CD4-positive, alpha-beta T cell treated with Interleukin-6 for 4 hours (primary cell): Measurements from ENCODE around the gene KCTD17.

ENCODE experiments used
- DNase-seq: peaks from one replicate; pipeline ENCODE4 v3.0.0-alpha.2; 2020; ENCODE audit warnings: mixed read lengths

Gene KCTD17

DNA sequence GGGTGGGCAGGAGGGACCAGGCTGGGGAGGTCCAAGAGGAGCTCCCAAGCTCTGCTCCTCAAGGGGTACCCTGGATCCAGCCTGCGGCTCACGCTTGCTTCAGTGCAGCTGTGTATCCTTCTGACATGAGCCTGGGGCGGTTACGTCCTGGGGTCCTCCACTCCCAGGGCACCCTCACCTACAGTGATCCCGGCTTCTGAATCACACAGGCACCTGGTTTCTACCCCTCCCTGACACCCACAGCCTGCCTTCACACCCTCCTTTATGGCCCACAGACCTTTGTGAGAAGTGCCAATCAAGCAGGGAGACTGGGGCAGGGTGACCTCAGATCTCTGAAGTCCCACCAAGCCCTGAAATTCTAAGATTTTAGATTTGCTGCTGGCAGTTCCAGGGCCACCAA is 30.5 kb upstream of the KCTD17 start:
- DNase-seq = no peak

DNA sequence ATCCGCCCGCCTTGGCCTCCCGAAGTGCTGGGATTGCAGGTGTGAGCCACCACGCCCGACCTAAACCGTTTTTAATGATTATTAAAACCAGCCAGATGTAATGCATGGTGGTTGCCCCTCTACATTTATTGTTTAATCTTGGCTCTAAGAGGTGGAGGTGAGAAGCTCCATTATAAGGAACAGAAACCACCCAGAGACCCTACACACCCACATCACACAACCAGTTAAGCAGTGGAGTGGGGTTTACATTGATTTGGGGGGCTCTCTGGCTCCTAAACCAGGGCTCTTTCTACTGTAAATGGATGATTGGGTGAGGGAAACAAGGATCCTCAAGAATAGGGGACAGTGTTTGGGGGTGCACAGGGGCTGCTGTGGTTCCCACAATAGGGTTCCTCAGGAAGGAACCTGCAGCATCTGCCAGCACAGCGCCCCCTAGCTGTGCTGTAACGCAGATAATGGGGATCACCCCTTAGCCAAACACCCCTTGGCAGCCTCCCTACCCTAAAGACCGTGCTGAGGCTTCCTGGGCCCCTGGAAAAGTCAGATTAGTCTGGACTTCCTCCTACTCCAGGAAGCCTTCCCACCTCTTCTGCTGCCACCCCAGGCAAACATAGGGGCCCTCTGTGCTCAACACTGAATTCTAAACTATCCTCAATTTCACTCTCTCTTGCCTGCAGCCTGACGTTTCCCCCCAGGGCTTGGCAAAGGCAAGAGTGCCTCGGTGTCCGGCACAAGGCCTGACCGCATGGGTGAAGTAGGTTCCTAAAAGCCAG is 29.6 kb upstream of the KCTD17 start:
- peak; percentile 68 for DNase-seq

DNA sequence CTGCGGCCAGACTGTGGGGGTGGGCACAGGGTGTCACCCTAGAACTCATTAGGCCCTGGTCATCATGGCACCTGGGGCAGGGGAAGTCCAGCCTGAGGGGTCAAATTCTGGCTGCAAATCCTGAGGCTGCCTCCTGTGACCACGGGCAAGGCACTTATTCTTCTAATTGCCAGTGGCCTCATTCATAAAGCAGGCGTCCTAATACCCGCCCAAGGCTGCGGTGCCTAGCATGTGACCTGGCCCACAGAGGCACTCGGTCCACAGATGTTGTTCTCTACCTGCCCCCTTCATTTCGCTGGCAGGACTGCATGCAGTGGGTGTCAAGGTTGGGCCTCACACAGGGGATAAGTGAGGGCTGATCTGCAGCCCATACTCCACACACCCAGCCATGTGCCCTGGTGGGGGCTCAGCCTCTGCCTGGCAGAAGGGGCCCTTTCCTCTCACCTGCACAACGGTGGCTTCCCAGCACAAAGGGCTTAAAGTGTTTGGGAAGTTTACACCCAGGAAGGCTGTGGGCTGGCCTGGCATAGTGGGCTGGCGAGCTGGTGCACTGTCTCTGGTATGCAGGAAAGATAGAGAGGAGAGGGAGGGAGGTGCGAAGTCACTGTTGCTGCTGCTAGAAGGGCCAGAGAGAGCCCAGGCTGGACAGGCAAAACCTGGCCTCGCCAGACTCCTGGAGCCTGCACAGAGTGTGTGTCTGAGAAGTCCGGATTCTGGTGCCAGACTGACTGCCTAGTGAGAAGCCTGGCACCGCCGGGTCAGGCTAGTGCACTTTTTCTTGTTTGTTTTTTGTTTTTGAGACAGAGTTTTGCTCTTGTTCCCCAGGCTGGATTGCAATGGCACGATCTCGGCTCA is 28.8 kb upstream of the KCTD17 start:
- no peak for DNase-seq

DNA sequence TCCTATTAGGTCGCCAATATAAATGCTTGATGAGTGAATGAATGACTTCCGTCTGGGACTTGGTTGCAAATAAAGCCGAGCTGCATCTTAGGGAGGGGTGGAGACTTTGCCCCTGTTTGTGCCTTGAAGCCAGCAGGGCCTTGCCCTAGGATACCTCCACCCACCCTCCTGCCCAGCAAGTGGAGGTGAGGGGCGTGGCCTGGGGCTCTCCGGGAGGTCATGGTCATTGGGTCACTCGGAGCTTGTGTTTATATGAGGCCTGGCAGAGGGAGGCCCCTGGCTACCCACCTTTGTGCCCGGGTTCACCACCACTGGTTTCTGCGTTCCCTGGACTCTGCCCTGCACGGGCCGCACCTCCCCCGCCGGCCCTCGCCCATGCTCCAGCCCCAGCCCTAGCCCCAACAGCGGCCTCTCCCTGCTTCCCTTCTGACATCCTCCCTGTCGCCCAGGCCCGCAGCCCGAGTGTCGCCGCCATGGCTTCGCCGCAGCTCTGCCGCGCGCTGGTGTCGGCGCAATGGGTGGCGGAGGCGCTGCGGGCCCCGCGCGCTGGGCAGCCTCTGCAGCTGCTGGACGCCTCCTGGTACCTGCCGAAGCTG is 27.7 kb upstream of the KCTD17 start:
- DNase-seq = no peak

DNA sequence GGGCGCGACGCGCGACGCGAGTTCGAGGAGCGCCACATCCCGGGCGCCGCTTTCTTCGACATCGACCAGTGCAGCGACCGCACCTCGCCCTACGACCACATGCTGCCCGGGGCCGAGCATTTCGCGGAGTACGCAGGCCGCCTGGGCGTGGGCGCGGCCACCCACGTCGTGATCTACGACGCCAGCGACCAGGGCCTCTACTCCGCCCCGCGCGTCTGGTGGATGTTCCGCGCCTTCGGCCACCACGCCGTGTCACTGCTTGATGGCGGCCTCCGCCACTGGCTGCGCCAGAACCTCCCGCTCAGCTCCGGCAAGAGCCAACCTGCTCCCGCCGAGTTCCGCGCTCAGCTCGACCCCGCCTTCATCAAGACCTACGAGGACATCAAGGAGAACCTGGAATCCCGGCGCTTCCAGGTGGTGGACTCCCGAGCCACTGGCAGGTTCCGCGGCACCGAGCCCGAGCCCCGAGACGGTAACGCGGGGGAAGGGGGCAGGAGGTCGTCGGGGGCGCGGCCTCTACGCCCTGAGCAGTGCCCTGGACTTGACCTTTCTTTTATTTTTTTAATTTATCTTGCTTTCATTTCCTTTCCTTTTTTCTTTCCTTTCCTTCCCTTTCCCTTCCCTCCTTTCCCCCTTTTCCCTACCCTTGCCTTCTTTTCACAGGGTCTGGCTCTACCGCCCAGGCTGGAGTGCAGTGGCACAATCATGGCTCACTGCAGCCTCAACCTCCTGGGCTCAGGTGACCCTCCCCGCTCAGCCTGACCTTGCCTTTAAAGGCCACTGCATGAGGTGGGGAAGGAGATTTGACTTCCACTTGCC is 27.0 kb upstream of the KCTD17 start:
- DNase-seq = no peak

DNA sequence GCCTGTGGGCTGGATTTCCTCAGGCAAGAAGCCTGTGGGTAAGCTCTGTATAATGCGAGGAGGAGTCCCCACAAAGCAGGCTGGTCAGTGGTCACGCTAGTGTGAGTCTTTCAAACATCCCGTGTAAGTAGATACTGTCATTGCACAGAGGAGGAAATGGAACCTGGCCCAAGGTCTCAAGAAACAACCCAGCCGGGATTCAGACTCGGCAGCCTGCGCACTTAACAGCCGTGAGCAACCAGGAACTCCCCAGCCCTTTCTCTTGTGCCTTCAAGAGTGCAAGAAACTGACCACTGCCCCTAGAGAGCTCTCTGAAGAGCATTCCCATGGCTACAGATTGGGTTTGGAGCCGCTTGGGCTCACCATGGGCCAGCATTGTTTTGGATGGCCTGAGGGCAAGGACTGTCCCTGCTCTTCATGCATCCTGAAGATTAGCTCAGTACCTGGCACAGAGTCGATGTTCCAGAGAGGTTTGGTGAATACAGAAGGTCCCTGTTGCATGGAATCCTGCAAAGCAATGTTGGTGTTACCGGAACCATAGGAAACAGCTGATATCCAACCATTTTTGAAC is 26.0 kb upstream of the KCTD17 start:
- no peak for DNase-seq

DNA sequence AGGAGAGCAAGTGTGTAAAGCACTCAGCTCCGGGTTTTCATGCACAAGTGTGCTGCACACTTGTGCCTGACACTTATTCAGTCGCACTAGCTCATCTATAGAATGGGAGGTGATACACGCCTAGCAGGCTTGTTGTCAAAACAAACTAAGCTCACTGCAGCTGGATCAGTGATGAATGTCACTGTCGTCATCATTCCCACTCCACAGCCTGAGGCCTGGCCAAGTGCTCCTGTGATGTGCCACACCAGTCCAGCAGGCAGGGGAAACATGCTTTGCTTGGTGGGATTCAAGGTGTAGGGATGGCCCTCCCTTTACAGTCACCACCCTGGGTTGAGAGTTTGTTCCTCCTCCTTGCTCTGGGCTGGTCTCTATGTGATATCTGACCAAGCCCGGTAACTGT is 25.2 kb upstream of the KCTD17 start:
- DNase-seq = no peak

DNA sequence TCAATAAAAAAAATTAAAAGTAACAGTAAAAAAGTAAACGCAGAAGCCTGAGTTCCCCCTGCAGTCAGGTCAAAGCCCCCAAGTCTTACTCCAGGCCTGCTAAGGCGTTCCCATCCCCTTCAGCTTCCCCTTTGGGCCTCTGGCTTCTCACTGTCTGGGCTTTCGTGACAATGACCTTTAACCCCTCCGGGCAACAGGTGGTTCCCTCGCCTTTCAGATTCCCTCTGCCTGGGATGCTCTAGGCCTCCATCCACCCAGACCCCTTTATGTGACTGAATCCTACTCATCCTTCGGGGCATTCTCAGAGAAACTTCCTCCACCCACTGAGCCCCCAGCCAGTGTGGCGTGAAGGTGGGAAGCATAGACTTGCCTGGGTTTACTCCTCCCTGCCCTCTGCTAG is 24.0 kb upstream of the KCTD17 start:
- DNase-seq = no peak

DNA sequence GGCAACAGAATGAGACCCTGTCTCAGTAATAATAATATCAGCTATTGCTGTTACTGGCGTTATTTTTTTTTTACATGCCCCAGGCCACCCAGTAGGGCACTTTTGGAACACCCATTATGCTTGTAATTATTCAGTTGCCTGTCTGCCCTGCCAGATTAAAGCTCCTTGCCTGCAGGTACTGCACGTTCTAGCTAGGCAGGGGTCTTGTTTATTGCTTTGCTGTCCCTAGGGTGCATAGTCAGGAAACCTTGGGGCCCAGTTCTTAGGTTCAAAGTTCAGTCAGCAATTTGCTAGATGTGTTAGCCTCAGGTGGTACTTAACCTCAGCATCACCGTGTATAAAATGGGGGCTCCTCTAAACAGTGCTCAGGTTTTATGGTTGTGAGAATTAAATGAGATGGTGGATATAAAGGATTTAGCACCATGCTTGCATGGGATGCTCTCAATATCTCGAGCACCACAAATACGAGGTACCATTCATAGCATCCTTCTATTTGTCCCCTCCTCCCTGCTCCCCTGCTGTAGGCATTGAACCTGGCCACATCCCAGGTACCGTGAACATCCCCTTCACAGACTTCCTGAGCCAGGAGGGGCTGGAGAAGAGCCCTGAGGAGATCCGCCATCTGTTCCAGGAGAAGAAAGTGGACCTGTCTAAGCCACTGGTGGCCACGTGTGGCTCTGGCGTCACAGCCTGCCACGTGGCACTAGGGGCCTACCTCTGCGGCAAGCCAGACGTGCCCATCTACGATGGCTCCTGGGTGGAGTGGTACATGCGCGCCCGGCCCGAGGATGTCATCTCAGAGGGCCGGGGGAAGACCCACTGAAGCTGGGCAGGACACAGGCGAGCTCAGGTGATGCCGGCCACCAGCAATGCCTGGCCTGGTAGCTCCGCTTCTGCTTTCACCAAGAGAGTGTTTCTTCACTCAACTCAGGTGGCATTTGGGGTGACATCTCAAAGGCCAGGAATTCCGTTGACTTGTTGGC is 22.6 kb upstream of the KCTD17 start:
- no peak for DNase-seq

DNA sequence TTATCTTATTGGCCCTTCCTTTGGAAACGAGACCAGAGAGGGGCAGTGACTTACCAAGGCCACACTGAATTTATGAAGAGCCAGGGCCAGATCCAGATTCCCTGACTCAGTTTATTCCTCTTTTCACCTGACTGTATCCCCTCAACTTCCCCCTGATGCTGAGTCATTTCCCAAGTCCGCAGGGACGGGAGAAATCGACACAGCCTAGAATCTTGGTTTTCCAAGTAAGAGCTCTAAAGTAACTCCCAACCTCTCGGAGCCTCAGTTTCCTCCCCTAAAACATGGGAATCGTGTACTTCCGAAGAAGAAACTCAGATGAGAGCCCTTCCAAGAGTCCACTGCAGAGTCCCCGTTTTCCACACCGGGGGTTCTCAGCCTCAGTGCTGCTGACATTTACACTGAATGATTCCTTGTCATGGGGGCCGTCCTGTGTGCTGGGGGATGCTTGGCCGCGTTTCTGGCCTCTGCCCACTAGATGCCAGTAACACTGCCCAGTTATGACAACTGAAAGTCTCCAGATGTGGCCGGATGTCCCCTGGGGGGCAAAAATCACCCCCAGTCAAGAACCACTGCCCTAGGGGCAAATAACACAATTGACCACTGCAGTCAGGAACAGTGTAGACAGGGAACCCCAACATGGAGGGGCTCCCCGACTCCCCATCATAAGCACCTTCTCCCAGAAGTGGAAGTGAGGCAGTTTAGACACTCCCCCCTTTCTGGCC is 20.8 kb upstream of the KCTD17 start:
- no peak for DNase-seq

DNA sequence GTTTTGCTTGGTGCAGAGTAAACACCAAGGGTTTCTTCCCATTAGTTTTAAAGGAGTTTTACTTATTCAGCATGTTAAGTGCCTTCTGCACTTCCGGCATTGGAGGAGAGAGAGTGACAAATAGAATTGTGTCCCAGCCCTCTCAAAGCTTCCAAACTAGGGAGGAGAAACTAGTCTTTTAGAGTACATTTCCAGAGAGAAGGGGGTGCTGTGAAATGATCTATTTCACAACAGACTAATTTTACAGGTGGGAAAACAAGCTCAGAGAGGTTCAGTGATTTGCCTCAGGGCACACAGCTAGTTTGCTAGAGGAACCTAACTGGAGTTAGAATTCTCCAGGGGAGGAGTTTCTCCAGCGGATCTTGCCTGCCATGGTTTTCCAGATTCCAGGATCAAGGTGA is 19.4 kb upstream of the KCTD17 start:
- no peak for DNase-seq

DNA sequence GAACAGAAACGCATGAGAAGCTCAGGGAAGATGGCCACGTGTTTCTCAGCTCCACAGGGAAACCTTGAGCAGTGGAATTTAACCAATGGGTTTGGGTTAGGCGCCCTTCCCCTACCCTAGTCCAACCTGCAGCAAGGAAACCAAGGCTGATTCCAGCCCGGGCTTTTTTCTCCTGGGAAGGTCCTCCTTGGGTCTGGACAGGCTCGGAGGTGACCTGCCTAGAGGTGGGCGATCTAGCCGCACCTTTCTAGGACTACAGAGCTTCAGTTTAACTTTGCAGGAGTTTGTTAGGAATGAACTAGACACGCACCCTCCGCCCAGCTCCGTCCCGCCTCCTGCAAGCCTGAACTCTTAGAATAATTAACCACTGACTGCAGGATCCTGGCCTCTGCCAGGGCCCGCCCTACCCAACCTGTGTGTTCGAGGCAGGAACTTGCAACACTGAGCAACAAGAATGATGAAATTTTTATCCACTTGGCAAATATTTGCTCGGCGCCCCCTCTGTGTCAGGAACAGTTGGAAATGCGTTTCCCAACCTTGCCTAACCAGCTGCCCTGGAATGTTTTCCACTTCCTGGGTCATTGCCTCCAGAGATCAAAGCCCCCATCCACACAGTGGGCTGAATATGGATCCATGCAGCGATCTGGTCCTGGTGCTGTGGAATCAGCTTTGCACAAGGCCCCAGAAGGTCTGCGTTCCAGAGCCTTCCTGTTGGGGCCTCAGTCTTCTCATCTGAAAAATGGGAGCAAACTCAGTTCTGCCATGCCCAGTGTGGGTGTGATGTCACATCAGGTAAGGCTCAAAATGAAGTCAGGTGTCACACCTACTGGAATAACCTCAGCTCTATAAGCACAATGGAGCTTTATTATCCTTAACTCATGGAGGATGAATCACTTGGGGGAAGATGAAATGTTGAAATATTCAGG is 18.7 kb upstream of the KCTD17 start:
- no peak for DNase-seq

DNA sequence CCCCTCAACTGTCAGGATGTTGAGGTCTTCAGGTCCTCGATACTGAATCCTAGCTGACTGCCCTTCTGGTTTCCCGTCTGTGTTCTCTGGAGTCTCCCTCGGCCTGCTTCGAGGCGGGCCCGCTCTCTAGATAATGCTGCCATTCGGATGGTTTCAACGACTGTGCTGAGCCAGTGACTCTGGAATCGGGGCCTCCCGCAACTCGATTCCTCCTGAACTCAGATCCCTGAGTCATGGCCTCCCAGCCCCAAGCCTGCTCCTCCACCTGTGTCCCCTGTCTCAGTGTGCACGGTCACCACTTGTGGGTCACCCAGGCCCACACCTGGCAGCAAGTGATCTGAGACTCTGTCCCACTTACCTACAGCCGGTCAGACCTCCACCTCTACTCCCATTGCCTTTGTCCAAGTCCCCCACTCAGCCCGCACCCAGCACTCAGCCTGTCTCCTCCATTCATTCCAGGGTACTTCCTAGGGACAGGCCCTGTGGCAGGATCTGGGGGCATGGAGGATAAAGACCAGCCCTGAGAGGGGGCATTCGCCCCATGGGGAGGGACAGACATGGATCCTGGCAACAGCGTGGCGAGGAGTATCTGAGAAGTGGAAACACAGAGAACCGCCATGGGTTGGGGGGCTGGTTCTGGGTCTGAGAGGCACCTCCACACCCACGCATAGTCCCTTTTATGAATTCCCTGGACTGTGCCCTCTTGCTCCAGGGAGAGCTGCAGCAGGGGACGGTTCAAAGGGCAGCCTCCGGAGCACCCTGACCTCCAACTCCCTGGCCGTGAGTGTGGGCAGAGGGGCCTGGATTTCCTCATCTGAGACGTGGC is 17.7 kb upstream of the KCTD17 start:
- no peak for DNase-seq

DNA sequence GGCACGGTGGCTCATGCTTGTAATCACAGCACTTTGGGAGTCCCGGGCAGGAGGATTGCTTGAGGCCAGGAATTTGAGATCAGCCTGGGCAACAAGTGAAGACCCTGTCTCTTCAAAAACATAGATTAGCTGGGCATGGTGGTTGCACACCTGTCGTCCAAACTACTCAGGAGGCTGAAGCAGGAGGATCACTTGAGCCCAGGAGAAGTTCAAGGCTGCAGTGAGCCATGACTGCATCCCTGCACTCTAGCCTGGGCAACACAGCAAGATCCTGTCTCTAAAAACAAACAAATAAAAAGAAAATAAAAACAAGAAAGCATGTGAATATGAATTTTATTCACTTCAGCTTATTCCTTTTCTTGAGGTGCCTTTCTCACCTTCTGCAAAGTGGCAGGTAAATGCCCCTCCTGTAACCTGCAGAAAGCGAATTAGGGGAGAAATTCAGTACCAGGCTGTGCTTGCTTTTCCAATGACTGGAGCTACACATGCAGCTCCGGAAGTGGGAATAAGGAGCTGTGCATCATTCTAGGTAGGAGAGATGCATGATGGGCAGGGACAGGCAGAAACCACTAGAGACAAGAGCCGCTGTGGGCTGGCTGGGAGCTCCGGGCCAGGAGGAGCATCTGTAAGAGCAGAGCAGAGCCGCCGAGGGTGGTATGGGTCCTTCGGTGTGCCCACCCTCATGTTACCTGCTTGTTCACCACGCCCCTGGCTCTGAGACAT is 14.7 kb upstream of the KCTD17 start:
- no peak for DNase-seq

DNA sequence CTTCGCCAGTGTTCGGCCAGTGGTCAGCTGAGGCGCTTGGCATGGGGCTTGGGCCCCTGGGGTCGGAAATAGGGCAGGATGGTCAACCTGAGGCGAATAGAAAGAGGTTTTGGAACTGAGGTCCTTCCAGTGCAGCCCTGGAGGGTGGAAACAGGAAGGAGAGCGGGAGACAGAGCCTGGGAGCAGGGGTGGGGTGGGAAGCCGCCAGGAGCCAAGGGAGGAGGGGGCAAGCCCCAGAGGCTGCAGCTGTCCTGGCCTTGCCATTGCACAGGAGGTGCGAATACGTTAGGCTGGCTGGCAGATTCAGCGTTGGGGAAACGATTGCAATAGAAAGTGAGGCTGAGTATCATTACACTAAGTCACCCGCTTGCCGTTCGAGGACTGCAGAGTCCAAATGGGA is 13.9 kb upstream of the KCTD17 start:
- no peak for DNase-seq

DNA sequence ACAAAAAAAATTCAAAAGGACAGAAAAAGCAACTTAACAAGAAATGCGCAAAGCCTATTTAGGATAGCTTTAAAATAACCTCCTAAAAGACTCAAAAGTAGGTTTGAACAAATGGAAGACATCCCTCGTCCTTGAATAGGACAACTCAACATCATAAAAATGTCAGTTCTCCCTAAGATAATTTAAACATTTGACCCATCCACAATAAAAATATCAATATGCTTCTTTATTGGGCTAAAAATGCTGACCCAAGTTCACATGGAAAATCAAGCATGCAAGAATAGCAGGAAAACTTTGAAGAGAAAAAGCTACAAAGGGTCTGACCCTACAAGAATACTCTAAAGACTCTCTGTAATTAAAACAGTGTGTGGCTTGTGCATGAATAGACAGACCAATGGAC is 12.1 kb upstream of the KCTD17 start:
- DNase-seq = no peak

DNA sequence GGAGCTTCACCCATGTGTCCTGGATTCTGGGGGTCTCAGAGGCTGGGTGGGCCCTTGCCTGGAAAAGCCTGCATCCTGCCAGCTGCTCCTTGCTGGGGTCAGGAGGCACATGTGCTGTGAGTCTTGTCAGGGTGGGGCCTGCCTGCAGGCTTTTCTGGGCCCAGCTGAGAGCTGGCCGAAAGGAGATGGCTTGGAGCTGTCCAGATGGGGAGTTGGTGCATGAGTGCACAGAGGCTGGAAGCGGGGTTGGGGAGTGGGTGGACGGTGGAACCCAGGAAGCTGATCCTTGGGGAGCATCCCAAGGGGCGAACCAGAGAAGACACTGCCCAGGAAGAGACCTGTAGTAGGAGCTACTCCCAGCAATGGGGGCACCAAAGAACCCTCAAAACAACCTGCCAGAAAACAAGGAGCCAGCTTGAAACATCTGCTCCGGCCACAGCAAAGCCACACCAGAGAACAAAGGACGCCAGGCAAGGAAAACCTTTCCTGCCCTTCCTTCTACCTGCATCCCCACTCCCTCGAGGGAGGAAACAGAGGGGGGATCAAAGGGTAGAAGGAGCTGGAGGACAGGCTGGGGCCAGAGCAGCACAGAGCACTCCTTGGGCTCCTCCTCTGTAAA is 8.2 kb upstream of the KCTD17 start:
- DNase-seq = no peak
